HepG2 (cell line): ENCODE results near the gene SIAH1. TPM values are rescaled to one million over a fixed set of nuclear protein-coding genes. Genes with fewer than 3 reads are reported as not detected.

Experiments
- CREB1 ChIP-seq, 2 experiments: fragments of 450-650 bp in 1 of 2; IDR thresholded peaks; 2 replicates each; pipeline ENCODE4 v1.6.1; 2016 to 2017; ENCODE audit warnings: control low read depth in 1 of 2, mild to moderate bottlenecking in 1 of 2, missing compliant biosample characterization in 1 of 2, missing genetic modification characterization in 1 of 2
- HOXA5 ChIP-seq: sonication (generic); formaldehyde crosslinking; IDR thresholded peaks from 2 replicates; pipeline ENCODE4 v1.4.0; 2020; ENCODE audit warnings: missing genetic modification reagents
- KDM2A ChIP-seq: sonication (generic); formaldehyde crosslinking; IDR thresholded peaks from 2 replicates; pipeline ENCODE4 v1.4.0; 2020; ENCODE audit warnings: low read depth, missing genetic modification reagents, borderline replicate concordance
- NR1H2 ChIP-seq: sonication (generic); formaldehyde crosslinking; IDR thresholded peaks from 2 replicates; pipeline ENCODE4 v1.8.1; 2022; ENCODE audit warnings: low read depth, missing genetic modification reagents, borderline replicate concordance
- RBM22 ChIP-seq: fragments of 200-400 bp; formaldehyde crosslinking; optimal IDR thresholded peaks from 2 replicates; pipeline ENCODE3; 2017; ENCODE audit warnings: mild to moderate bottlenecking, low read length, moderate library complexity
- ZC3H4 ChIP-seq: sonication (generic); formaldehyde crosslinking; IDR thresholded peaks from 2 replicates; pipeline ENCODE4 v1.4.0; 2020; ENCODE audit warnings: missing genetic modification reagents, borderline replicate concordance
- ZFP90 ChIP-seq: sonication (generic); formaldehyde crosslinking; IDR thresholded peaks from 2 replicates; pipeline ENCODE4 v1.8.0; 2022; ENCODE audit warnings: missing genetic modification reagents, mild to moderate bottlenecking, inconsistent platforms, borderline replicate concordance
- ZNF17 ChIP-seq: sonication (generic); formaldehyde crosslinking; IDR thresholded peaks from 2 replicates; pipeline ENCODE4 v1.5.0; 2020; ENCODE audit warnings: mild to moderate bottlenecking, missing genetic modification reagents
- polyA plus RNA-seq, 8 experiments: library from polyadenylated mRNA; depleted of rRNA in 3 of 8; stranded (reverse) in 7 of 8; unstranded in 1 of 8; fragments of >200 nt; fragmentation: Illumina TruSeq in 4 of 8; extraction: Trizol in 4 of 8; gene quantifications; 2 replicates each; pipeline versions ENCODE4 v1.2.1 to v1.2.3, GENCODE V29; 2011 to 2016; ENCODE audit warnings: low read depth in 4 of 8, missing spikeins in 1 of 8, mixed read lengths in 1 of 8; ENCODE audit not compliant: insufficient read depth in 1 of 8
- total RNA-seq, 5 experiments: library from RNA; depleted of rRNA; stranded (reverse); fragments of >200 nt; fragmentation: Illumina TruSeq; extraction: Trizol; gene quantifications; 2 replicates each; pipeline ENCODE4 v1.2.3, GENCODE V29; 2016; ENCODE audit warnings: low read depth in 1 of 5
- TF ChIP-seq, protein P1 (sequence below): sonication (generic); formaldehyde crosslinking; IDR thresholded peaks from 2 replicates; pipeline ENCODE4 v1.5.1; 2020; ENCODE audit warnings: mild to moderate bottlenecking, missing genetic modification reagents
- TF ChIP-seq, protein P2 (sequence below): sonication (generic); formaldehyde crosslinking; IDR thresholded peaks from 2 replicates; pipeline ENCODE4 v1.4.0; 2020; ENCODE audit warnings: missing genetic modification reagents, borderline replicate concordance
- TF ChIP-seq, protein P3 (sequence below): sonication (generic); formaldehyde crosslinking; conservative IDR thresholded peaks from 2 replicates; pipeline ENCODE4 v1.8.0; 2022; ENCODE audit warnings: mild to moderate bottlenecking, moderate library complexity, missing genetic modification reagents

SIAH1 gene
- total and polyA plus RNA-seq, 2 of the 13 experiments (the other 11 are each of a cell fraction or from before 2014, with no cell fraction given): 16.0 to 28.6 TPM

DNA sequence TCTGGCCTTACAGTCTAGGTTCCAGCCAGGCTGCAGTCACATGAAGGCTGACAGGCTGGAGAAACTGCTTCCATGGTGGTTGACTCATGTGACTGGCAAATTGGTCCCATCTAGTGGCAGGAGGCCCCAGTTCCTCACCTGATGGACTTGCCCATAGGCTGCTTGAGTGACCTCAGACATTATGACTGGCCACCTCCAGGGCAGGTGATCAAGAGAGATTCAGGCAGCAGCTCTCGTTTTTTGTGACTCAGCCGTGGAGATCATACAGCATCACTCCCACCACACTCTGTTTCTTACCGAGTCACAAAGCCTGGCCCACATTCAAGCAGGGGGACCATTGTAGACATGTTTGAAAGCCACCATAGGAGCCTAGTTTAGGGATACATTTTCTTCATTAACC is 34.5 kb downstream of the SIAH1 start (continued):
- TF ChIP-seq CREB1 (IDR thresholded peaks at IDR 0.05) (no peak), CREB1 (CRISPR knock-in tag; IDR thresholded peaks at IDR 0.05) (0 out of 2 replicates have a peak, but pooled peaks have one; percentile 16), RBM22 (peak; percentile 97), HOXA5 (CRISPR knock-in tag) (no peak), ZC3H4 (CRISPR knock-in tag) (no peak), ZNF17 (no peak), NR1H2 (CRISPR knock-in tag) (0 out of 2 replicates have a peak, but pooled peaks have one; percentile 26), KDM2A (0 out of 2 replicates have a peak, but pooled peaks have one; percentile 28), ZFP90 (CRISPR knock-in tag) (no peak)
- TF ChIP-seq, protein P1, sequence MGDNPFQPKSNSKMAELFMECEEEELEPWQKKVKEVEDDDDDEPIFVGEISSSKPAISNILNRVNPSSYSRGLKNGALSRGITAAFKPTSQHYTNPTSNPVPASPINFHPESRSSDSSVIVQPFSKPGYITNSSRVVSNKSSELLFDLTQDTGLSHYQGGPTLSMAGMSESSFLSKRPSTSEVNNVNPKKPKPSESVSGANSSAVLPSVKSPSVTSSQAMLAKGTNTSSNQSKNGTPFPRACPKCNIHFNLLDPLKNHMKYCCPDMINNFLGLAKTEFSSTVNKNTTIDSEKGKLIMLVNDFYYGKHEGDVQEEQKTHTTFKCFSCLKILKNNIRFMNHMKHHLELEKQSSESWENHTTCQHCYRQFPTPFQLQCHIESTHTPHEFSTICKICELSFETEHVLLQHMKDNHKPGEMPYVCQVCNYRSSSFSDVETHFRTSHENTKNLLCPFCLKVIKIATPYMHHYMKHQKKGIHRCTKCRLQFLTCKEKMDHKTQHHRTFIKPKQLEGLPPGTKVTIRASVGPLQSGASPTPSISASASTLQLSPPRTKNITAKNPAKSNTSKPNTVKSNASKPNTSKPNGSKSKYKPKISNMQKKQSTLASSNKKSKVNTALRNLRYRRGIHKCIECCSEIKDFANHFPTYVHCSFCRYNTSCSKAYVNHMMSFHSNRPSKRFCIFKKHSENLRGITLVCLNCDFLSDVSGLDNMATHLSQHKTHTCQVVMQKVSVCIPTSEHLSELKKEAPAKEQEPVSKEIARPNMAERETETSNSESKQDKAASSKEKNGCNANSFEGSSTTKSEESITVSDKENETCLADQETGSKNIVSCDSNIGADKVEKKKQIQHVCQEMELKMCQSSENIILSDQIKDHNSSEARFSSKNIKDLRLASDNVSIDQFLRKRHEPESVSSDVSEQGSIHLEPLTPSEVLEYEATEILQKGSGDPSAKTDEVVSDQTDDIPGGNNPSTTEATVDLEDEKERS (CRISPR knock-in tag): no peak
- TF ChIP-seq, protein P2, sequence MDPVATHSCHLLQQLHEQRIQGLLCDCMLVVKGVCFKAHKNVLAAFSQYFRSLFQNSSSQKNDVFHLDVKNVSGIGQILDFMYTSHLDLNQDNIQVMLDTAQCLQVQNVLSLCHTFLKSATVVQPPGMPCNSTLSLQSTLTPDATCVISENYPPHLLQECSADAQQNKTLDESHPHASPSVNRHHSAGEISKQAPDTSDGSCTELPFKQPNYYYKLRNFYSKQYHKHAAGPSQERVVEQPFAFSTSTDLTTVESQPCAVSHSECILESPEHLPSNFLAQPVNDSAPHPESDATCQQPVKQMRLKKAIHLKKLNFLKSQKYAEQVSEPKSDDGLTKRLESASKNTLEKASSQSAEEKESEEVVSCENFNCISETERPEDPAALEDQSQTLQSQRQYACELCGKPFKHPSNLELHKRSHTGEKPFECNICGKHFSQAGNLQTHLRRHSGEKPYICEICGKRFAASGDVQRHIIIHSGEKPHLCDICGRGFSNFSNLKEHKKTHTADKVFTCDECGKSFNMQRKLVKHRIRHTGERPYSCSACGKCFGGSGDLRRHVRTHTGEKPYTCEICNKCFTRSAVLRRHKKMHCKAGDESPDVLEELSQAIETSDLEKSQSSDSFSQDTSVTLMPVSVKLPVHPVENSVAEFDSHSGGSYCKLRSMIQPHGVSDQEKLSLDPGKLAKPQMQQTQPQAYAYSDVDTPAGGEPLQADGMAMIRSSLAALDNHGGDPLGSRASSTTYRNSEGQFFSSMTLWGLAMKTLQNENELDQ (CRISPR knock-in tag): no peak
- TF ChIP-seq, protein P3, sequence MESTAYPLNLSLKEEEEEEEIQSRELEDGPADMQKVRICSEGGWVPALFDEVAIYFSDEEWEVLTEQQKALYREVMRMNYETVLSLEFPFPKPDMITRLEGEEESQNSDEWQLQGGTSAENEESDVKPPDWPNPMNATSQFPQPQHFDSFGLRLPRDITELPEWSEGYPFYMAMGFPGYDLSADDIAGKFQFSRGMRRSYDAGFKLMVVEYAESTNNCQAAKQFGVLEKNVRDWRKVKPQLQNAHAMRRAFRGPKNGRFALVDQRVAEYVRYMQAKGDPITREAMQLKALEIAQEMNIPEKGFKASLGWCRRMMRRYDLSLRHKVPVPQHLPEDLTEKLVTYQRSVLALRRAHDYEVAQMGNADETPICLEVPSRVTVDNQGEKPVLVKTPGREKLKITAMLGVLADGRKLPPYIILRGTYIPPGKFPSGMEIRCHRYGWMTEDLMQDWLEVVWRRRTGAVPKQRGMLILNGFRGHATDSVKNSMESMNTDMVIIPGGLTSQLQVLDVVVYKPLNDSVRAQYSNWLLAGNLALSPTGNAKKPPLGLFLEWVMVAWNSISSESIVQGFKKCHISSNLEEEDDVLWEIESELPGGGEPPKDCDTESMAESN (CRISPR knock-in tag): no peak
